Measurements from ENCODE around the gene PRR9.

Gene PRR9

DNA sequence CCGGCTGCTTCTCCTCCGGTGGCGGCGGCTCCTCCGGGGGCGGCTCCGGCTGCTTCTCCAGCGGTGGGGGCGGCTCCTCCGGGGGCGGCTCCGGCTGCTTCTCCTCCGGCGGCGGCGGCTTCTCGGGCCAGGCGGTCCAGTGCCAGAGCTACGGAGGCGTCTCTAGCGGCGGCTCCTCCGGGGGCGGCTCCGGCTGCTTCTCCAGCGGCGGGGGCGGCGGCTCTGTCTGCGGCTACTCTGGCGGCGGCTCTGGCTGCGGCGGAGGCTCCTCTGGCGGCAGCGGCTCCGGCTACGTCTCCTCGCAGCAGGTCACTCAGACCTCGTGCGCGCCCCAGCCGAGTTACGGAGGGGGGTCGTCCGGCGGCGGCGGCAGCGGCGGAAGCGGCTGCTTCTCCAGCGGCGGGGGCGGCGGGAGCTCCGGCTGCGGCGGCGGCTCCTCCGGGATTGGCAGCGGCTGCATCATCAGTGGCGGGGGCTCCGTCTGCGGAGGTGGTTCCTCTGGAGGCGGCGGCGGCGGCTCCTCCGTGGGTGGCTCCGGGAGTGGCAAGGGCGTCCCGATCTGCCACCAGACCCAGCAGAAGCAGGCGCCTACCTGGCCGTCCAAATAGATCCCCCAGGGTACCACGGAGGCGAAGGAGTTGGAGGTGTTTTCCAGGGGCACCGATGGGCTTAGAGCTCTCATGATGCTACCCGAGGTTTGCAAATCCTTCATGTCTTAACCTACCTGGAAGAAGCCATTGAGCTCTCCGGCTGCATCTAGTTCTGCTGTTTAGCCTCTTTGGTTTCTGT is 44.1 kb downstream of the PRR9 start (continued):
- TF ChIP-seq, protein P1, sequence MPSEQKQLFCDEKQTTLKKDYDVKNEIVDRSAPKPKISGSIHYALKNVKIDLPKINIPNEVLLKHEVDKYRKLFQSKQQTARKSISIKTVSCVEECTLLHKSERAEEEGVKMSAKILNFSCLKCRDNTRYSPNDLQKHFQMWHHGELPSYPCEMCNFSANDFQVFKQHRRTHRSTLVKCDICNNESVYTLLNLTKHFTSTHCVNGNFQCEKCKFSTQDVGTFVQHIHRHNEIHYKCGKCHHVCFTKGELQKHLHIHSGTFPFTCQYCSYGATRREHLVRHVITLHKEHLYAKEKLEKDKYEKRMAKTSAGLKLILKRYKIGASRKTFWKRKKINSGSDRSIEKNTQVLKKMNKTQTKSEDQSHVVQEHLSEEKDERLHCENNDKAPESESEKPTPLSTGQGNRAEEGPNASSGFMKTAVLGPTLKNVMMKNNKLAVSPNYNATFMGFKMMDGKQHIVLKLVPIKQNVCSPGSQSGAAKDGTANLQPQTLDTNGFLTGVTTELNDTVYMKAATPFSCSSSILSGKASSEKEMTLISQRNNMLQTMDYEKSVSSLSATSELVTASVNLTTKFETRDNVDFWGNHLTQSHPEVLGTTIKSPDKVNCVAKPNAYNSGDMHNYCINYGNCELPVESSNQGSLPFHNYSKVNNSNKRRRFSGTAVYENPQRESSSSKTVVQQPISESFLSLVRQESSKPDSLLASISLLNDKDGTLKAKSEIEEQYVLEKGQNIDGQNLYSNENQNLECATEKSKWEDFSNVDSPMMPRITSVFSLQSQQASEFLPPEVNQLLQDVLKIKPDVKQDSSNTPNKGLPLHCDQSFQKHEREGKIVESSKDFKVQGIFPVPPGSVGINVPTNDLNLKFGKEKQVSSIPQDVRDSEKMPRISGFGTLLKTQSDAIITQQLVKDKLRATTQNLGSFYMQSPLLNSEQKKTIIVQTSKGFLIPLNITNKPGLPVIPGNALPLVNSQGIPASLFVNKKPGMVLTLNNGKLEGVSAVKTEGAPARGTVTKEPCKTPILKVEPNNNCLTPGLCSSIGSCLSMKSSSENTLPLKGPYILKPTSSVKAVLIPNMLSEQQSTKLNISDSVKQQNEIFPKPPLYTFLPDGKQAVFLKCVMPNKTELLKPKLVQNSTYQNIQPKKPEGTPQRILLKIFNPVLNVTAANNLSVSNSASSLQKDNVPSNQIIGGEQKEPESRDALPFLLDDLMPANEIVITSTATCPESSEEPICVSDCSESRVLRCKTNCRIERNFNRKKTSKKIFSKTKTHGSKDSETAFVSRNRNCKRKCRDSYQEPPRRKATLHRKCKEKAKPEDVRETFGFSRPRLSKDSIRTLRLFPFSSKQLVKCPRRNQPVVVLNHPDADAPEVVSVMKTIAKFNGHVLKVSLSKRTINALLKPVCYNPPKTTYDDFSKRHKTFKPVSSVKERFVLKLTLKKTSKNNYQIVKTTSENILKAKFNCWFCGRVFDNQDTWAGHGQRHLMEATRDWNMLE (tag by site-specific recombination; conservative IDR thresholded peaks at IDR 0.05; ENCODE audit: low read depth) = no peak
- TF ChIP-seq REPIN1 (tag by site-specific recombination; IDR thresholded peaks at IDR 0.05; ENCODE audit: low read depth) (no peak), YY1 (tag by site-specific recombination; IDR thresholded peaks at IDR 0.05) (no peak), ZNF10 (tag by site-specific recombination; IDR thresholded peaks at IDR 0.05) (no peak), ZNF138 (tag by site-specific recombination; IDR thresholded peaks at IDR 0.05; ENCODE audit: borderline replicate concordance) (no peak), RBAK (tag by site-specific recombination; IDR thresholded peaks at IDR 0.05) (no peak), ZNF776 (tag by site-specific recombination; IDR thresholded peaks at IDR 0.05; ENCODE audit: borderline replicate concordance) (no peak), GLIS2 (tag by site-specific recombination; IDR thresholded peaks at IDR 0.05) (peak; percentile 58; the same call in 1 of the 2 replicates), ZNF571 (tag by site-specific recombination; IDR thresholded peaks at IDR 0.05) (no peak), ZNF792 (tag by site-specific recombination; IDR thresholded peaks at IDR 0.05) (no peak), KLF1 (tag by site-specific recombination; IDR thresholded peaks at IDR 0.05) (no peak), ZNF350 (tag by site-specific recombination; IDR thresholded peaks at IDR 0.05) (no peak), ZNF677 (tag by site-specific recombination; IDR thresholded peaks at IDR 0.05) (no peak), ZFP3 (tag by site-specific recombination; IDR thresholded peaks at IDR 0.05; ENCODE audit: low read depth) (no peak), ZNF37A (tag by site-specific recombination; IDR thresholded peaks at IDR 0.05) (no peak), ZNF169 (tag by site-specific recombination; IDR thresholded peaks at IDR 0.05) (no peak), GLIS1 (tag by site-specific recombination; IDR thresholded peaks at IDR 0.05) (no peak), ZNF623 (tag by site-specific recombination; IDR thresholded peaks at IDR 0.05) (no peak), ZNF560 (tag by site-specific recombination; IDR thresholded peaks at IDR 0.05; ENCODE audit: borderline replicate concordance) (peak; percentile 23; the same call in 1 of the 2 replicates), ZNF174 (tag by site-specific recombination; IDR thresholded peaks at IDR 0.05) (no peak), ZNF558 (tag by site-specific recombination; IDR thresholded peaks at IDR 0.05) (no peak)
- TF ChIP-seq, protein P2, sequence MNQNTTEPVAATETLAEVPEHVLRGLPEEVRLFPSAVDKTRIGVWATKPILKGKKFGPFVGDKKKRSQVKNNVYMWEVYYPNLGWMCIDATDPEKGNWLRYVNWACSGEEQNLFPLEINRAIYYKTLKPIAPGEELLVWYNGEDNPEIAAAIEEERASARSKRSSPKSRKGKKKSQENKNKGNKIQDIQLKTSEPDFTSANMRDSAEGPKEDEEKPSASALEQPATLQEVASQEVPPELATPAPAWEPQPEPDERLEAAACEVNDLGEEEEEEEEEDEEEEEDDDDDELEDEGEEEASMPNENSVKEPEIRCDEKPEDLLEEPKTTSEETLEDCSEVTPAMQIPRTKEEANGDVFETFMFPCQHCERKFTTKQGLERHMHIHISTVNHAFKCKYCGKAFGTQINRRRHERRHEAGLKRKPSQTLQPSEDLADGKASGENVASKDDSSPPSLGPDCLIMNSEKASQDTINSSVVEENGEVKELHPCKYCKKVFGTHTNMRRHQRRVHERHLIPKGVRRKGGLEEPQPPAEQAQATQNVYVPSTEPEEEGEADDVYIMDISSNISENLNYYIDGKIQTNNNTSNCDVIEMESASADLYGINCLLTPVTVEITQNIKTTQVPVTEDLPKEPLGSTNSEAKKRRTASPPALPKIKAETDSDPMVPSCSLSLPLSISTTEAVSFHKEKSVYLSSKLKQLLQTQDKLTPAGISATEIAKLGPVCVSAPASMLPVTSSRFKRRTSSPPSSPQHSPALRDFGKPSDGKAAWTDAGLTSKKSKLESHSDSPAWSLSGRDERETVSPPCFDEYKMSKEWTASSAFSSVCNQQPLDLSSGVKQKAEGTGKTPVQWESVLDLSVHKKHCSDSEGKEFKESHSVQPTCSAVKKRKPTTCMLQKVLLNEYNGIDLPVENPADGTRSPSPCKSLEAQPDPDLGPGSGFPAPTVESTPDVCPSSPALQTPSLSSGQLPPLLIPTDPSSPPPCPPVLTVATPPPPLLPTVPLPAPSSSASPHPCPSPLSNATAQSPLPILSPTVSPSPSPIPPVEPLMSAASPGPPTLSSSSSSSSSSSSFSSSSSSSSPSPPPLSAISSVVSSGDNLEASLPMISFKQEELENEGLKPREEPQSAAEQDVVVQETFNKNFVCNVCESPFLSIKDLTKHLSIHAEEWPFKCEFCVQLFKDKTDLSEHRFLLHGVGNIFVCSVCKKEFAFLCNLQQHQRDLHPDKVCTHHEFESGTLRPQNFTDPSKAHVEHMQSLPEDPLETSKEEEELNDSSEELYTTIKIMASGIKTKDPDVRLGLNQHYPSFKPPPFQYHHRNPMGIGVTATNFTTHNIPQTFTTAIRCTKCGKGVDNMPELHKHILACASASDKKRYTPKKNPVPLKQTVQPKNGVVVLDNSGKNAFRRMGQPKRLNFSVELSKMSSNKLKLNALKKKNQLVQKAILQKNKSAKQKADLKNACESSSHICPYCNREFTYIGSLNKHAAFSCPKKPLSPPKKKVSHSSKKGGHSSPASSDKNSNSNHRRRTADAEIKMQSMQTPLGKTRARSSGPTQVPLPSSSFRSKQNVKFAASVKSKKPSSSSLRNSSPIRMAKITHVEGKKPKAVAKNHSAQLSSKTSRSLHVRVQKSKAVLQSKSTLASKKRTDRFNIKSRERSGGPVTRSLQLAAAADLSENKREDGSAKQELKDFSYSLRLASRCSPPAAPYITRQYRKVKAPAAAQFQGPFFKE (tag by site-specific recombination; IDR thresholded peaks at IDR 0.05; ENCODE audit: borderline replicate concordance) = no peak
- TF ChIP-seq, protein P3, sequence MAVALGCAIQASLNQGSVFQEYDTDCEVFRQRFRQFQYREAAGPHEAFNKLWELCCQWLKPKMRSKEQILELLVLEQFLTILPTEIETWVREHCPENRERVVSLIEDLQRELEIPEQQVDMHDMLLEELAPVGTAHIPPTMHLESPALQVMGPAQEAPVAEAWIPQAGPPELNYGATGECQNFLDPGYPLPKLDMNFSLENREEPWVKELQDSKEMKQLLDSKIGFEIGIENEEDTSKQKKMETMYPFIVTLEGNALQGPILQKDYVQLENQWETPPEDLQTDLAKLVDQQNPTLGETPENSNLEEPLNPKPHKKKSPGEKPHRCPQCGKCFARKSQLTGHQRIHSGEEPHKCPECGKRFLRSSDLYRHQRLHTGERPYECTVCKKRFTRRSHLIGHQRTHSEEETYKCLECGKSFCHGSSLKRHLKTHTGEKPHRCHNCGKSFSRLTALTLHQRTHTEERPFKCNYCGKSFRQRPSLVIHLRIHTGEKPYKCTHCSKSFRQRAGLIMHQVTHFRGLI (tag by site-specific recombination; IDR thresholded peaks at IDR 0.05) = no peak
- TF ChIP-seq, protein P4, sequence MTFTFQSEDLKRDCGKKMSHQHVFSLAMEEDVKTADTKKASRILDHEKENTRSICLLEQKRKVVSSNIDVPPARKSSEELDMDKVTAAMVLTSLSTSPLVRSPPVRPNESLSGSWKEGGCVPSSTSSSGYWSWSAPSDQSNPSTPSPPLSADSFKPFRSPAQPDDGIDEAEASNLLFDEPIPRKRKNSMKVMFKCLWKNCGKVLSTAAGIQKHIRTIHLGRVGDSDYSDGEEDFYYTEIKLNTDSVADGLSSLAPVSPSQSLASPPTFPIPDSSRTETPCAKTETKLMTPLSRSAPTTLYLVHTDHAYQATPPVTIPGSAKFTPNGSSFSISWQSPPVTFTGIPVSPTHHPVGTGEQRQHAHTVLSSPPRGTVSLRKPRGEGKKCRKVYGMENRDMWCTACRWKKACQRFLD (tag by site-specific recombination; IDR thresholded peaks at IDR 0.05) = no peak
- TF ChIP-seq, protein P5, sequence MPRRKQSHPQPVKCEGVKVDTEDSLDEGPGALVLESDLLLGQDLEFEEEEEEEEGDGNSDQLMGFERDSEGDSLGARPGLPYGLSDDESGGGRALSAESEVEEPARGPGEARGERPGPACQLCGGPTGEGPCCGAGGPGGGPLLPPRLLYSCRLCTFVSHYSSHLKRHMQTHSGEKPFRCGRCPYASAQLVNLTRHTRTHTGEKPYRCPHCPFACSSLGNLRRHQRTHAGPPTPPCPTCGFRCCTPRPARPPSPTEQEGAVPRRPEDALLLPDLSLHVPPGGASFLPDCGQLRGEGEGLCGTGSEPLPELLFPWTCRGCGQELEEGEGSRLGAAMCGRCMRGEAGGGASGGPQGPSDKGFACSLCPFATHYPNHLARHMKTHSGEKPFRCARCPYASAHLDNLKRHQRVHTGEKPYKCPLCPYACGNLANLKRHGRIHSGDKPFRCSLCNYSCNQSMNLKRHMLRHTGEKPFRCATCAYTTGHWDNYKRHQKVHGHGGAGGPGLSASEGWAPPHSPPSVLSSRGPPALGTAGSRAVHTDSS (tag by site-specific recombination; IDR thresholded peaks at IDR 0.05) = no peak

All from HEK293 (cell line).